RWPE2 (cell line): ENCODE measurements around the gene NEURL3.

Experiments
- ATAC-seq: fragments of 200-7000 bp; cut with Tn5 transposase; 3 replicates; pipeline ENCODE4 v1.9.1; 2021; ENCODE audit warnings: low read depth
- DNase-seq: peaks from one replicate; pipeline ENCODE4 v3.0.0-alpha.2; 2020; ENCODE audit warnings: low spot score
- H3K27ac ChIP-seq: fragments of 450-650 bp; 2 replicates; pipeline ENCODE4 v1.5.1; 2017; ENCODE audit warnings: mild to moderate bottlenecking; ENCODE audit not compliant: poor library complexity, severe bottlenecking
- H3K27me3 ChIP-seq: fragments of 250-450 bp; sonication (Bioruptor Pico); 2 replicates; pipeline ENCODE4 v1.5.1; 2021; ENCODE audit warnings: mild to moderate bottlenecking, moderate library complexity; ENCODE audit not compliant: insufficient read depth, poor library complexity, severe bottlenecking
- H3K36me3 ChIP-seq: fragments of 250-450 bp; sonication (Bioruptor Pico); 2 replicates; pipeline ENCODE4 v1.5.1; 2020; ENCODE audit warnings: low read depth, mild to moderate bottlenecking, moderate library complexity
- H3K4me1 ChIP-seq: fragments of 250-450 bp; sonication (Bioruptor Pico); 2 replicates; pipeline ENCODE4 v1.5.1; 2021; ENCODE audit warnings: mild to moderate bottlenecking, moderate library complexity; ENCODE audit not compliant: insufficient read depth, poor library complexity, severe bottlenecking
- H3K4me3 ChIP-seq: fragments of 250-450 bp; sonication (Bioruptor Pico); 2 replicates; pipeline ENCODE4 v1.5.1; 2021; ENCODE audit warnings: mild to moderate bottlenecking, moderate library complexity; ENCODE audit not compliant: severe bottlenecking
- H3K9me3 ChIP-seq: fragments of 250-450 bp; sonication (Bioruptor Pico); 2 replicates; pipeline ENCODE4 v1.5.1; 2021; ENCODE audit warnings: mild to moderate bottlenecking, moderate library complexity; ENCODE audit not compliant: severe bottlenecking
- TF ChIP-seq, protein P1 (sequence below): fragments of 450-650 bp; IDR thresholded peaks from one replicate; pipeline ENCODE4 v1.5.1; 2017; ENCODE audit warnings: mild to moderate bottlenecking, moderate library complexity; ENCODE audit not compliant: poor library complexity, severe bottlenecking

Gene NEURL3

GRCh38 chr2:96536445-96537065 is 31.4 kb upstream of the NEURL3 start, which contains the start of gene ARID5A:
Gene ARID5A (plus strand): TSS chr2:96536752. CDS start chr2:96536827, 75 bp downstream.
- Histone ChIP-seq H3K27ac (no peak within 1 kb of the TSS), H3K27me3 (no peaks in the 10 kb centered on the region), H3K9me3 (no peaks in the 10 kb centered on the region), H3K4me3 (peak within 1 kb of the TSS; percentile 74), H3K36me3 (no peaks in the 10 kb centered on the region), H3K4me1 (peaks cover 36% of the 10 kb centered on the region)
- peak; percentile 91 for DNase-seq
- peak; percentile 74 for ATAC-seq
- TF ChIP-seq, protein P1, sequence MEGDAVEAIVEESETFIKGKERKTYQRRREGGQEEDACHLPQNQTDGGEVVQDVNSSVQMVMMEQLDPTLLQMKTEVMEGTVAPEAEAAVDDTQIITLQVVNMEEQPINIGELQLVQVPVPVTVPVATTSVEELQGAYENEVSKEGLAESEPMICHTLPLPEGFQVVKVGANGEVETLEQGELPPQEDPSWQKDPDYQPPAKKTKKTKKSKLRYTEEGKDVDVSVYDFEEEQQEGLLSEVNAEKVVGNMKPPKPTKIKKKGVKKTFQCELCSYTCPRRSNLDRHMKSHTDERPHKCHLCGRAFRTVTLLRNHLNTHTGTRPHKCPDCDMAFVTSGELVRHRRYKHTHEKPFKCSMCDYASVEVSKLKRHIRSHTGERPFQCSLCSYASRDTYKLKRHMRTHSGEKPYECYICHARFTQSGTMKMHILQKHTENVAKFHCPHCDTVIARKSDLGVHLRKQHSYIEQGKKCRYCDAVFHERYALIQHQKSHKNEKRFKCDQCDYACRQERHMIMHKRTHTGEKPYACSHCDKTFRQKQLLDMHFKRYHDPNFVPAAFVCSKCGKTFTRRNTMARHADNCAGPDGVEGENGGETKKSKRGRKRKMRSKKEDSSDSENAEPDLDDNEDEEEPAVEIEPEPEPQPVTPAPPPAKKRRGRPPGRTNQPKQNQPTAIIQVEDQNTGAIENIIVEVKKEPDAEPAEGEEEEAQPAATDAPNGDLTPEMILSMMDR, result no peak

GRCh38 chr2:96535331-96535730 is 30.2 kb upstream of the NEURL3 start:
- TF ChIP-seq, protein P1, result no peak
- no peak for ATAC-seq
- Histone ChIP-seq H3K36me3 (no peaks in the 10 kb centered on the region), H3K27me3 (no peaks in the 10 kb centered on the region), H3K4me3 (no peak overlapping the region), H3K4me1 (peaks cover 36% of the 10 kb centered on the region), H3K9me3 (no peaks in the 10 kb centered on the region), H3K27ac (peak overlapping the region; percentile 48)
- DNase-seq, result no peak

- H3K27ac ChIP-seq, result peak overlapping the region; percentile 48
Measured at GRCh38 chr2:96534701-96535181, 29.6 kb upstream of the NEURL3 start.

DNA sequence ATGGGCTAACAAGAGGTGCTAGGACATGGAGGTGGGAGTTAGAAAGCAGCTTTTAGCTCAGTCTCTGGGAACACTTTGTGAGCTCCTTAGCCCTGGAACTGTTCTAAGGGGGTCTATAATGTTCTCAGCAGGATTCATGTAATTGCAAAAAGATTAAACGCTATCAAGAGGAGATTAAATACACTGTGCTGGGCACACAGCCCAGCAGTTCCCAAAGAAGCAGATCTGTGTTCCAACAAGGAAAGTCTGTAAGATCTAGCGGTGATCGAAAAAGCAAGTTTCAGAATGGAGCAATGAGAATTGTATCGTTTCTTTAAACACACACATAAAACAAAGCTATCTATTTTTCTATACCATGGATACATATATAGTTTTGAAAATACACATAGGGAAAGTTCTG is 29.0 kb upstream of the NEURL3 start:
- Histone ChIP-seq H3K36me3 (no peaks in the 10 kb centered on the region), H3K9me3 (no peaks in the 10 kb centered on the region), H3K4me3 (no peak overlapping the region), H3K4me1 (peaks cover 36% of the 10 kb centered on the region), H3K27me3 (no peaks in the 10 kb centered on the region), H3K27ac (peak overlapping the region; percentile 48)
- DNase-seq (no peak), ATAC-seq (no peak)
- TF ChIP-seq, protein P1, result no peak

More at GRCh38 chr2:96534701-96535181, 29.6 kb upstream of the NEURL3 start:
- DNase-seq, result no peak
- ATAC-seq, result peak; percentile 22
- Histone ChIP-seq H3K36me3 (no peaks in the 10 kb centered on the region), H3K4me1 (peaks cover 36% of the 10 kb centered on the region), H3K9me3 (no peaks in the 10 kb centered on the region), H3K27me3 (no peaks in the 10 kb centered on the region), H3K4me3 (no peak overlapping the region)
- TF ChIP-seq, protein P1, result no peak

DNA sequence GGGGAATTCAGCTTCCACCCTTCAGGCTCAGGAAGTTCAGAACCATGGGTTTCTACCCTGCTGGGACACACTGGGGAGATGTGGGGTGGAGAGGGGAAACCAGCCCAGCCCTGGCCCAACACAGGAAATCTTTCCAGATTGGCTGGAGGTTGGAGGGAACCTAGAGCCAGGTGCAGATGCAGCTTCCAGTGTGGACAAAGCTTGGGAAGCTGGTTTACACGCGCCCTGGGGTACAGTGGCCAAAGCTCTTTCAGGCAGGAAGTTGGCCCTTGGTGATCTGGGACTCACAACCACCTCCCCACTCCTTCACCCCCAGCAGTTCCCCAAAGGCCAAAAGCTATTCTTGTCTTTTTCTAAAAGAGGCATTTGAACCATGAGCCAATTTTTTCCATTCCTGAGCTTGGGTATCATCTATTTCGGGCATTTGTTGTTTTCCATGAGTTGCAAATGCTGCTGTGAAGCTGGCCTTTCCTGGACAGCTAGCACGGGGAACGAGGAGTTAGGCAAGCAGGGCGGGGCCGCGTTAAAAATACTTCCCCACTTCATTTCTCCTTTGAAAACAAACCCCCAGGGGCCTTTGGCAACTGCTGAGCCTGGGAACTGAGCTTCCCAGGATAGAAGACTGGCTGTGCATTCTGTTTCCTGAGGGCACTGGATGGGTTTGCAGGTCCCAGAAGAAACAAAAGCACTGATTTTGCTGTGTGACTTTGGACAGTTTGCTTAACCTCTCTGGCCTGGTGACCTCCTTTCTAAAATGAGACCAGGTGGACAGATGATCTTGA is 28.3 kb upstream of the NEURL3 start:
- Histone ChIP-seq H3K27me3 (no peaks in the 10 kb centered on the region), H3K4me3 (no peak overlapping the region), H3K4me1 (peaks cover 36% of the 10 kb centered on the region), H3K27ac (peak overlapping the region; percentile 48), H3K36me3 (no peaks in the 10 kb centered on the region), H3K9me3 (no peaks in the 10 kb centered on the region)
- peak; percentile 8; the same call in 1 of the 3 replicates for ATAC-seq
- TF ChIP-seq, protein P1, result no peak
- no peak for DNase-seq
